ENCODE results near the gene CCL22. TPM values are rescaled to one million over a fixed set of nuclear protein-coding genes. Genes with fewer than 3 reads are reported as not detected.

CCL22 gene
- total and polyA plus RNA-seq, 2 of the 4 experiments (the other 2 are of a cell fraction) = not detected

- H3K56ac ChIP-seq (ENCODE audit: extremely low read depth, insufficient read depth, low read length) = no peak overlapping the region
- H3K4me3 ChIP-seq (ENCODE audit: insufficient read depth, low read depth, low read length) = no peak overlapping the region
- no peak overlapping the region for H2AK9ac ChIP-seq (replicated peaks; ENCODE audit: low read depth, low read length, poor library complexity)
- no peak overlapping the region for H3K27ac ChIP-seq (ENCODE audit: insufficient read depth, low read length)
- no peak overlapping the region for H2BK15ac ChIP-seq (ENCODE audit: low read depth, low read length)
- dilution Hi-C loops (cut with HindIII; ENCODE audit: low sequenced_read_pairs, unreplicated experiment) = no loop called here
- POLR2A ChIA-PET (ENCODE audit: unreplicated experiment) = interaction anchor here (0.7 kb wide), 1 partner anchor 98 kb away, joined by 3 read pairs; no protein-coding TSS in a partner anchor
- H3K18ac ChIP-seq (ENCODE audit: low read depth, low read length) = no peak overlapping the region
- peaks cover 31% of the 10 kb centered on the region for H3K27me3 ChIP-seq (ENCODE audit: control insufficient read depth, insufficient read depth, low read length)
- peaks cover 7% of the 10 kb centered on the region for H3K4me1 ChIP-seq (ENCODE audit: control insufficient read depth, insufficient read depth, low read length)
- no peaks in the 10 kb centered on the region for H4K20me1 ChIP-seq (ENCODE audit: insufficient read depth, low read length)
- CTCF ChIA-PET = no interaction called here
- H2BK20ac ChIP-seq (ENCODE audit: low read depth, low read length) = no peak overlapping the region; the same call in 1 of the 2 replicates
- no peak for TF ChIP-seq MAZ (IDR thresholded peaks at IDR 0.05; ENCODE audit: borderline replicate concordance, low read depth, low read length)
- no peak for TF ChIP-seq RAD21 (IDR thresholded peaks at IDR 0.05; ENCODE audit: low read length)
- no peak for TF ChIP-seq FOS (IDR thresholded peaks at IDR 0.05; ENCODE audit: low read depth, low read length)
- H3K36me3 ChIP-seq (ENCODE audit: control insufficient read depth, insufficient read depth, low read length) = no peaks in the 10 kb centered on the region
- no peaks in the 10 kb centered on the region for H3K9me3 ChIP-seq (ENCODE audit: control insufficient read depth, insufficient read depth, low read length)
- peaks cover 7% of the 10 kb centered on the region for H3K9me1 ChIP-seq (ENCODE audit: insufficient read depth, low read length)
- H3K14ac ChIP-seq (replicated peaks; ENCODE audit: low read depth, low read length) = no peak overlapping the region
- no CpG with 5 or more reads among the region's 1 CpG for WGBS, 2 experiments (ENCODE audit: extremely low coverage in 2 of 2, insufficient read length in 1 of 2)
- no peak overlapping the region for H3K4me2 ChIP-seq (ENCODE audit: low read depth, low read length)
- ATAC-seq (ENCODE audit: low read depth) = no peak
- no peak overlapping the region for H2BK5ac ChIP-seq (ENCODE audit: low read depth, low read length, poor library complexity, severe bottlenecking)
- H2BK120ac ChIP-seq (ENCODE audit: low read depth, low read length) = 0 out of 2 replicates have a peak overlapping the region, but pooled peaks have one; percentile 5
- no peak overlapping the region for H4K5ac ChIP-seq (ENCODE audit: low read depth, low read length)
- H2AK5ac ChIP-seq (ENCODE audit: low read depth, low read length) = no peak overlapping the region
- H4K8ac ChIP-seq (ENCODE audit: low read depth in 2 of 2, low read length in 2 of 2) = no peak overlapping the region
- in situ Hi-C loops (cut with MboI; ENCODE audit: low sequenced_read_pairs) = no loop called here
- intact Hi-C loops (cut with micrococcal nuclease) = no loop called here
- no peak overlapping the region for H4K91ac ChIP-seq (ENCODE audit: insufficient read depth, low read depth, low read length)
- no peak overlapping the region for H2AFZ ChIP-seq (replicated peaks; ENCODE audit: low read length, poor library complexity)
- DNase-seq = no peak
- no peak overlapping the region for H3K4ac ChIP-seq (ENCODE audit: low read depth, low read length)
- no TSS peak for BruUV-seq (replicated peaks)
- H3K9ac ChIP-seq (ENCODE audit: low read depth, low read length) = no peak overlapping the region
- H3K79me1 ChIP-seq (ENCODE audit: low read depth in 1 of 2, low read length in 2 of 2) = no peaks in the 10 kb centered on the region
- no peak overlapping the region for H3K23ac ChIP-seq (ENCODE audit: low read depth, low read length)
Observed at GRCh38 chr16:57314161-57314785, 44.3 kb upstream of the CCL22 start.

Measured in IMR-90 (cell line).